A549 (cell line): ENCODE results near the gene S100B. TPM values are rescaled to one million over a fixed set of nuclear protein-coding genes. Genes with fewer than 3 reads are reported as not detected.

Experiments
- ATAC-seq, 2 experiments: fragments of 200-7000 bp in 1 of 2; fragments of >200 bp in 1 of 2; cut with Nextera tagmentation in 1 of 2; cut with Tn5 transposase in 1 of 2; 3 replicates each; pipeline versions ENCODE4 v1.8.0 to v1.9.1; 2018 to 2020; ENCODE audit warnings: mild to moderate bottlenecking in 1 of 2, moderate library complexity in 1 of 2
- CTCF ChIA-PET: fragments of 300-600 bp; sonication (Branson Sonifier 250); formaldehyde crosslinking; extraction: SDS; loops from one replicate; lab custom pipeline; 2021; ENCODE audit warnings: antibody characterized with exemption, inconsistent platforms; lab: Yijun Ruan, JAX
- POLR2A ChIA-PET: fragments of 350-600 bp; formaldehyde crosslinking; extraction: SDS; loops from one replicate; lab custom pipeline; 2021; ENCODE audit warnings: antibody characterized with exemption, inconsistent platforms; lab: Yijun Ruan, JAX
- DNase-seq, 2 experiments: peaks; one replicate each; pipeline versions ENCODE4 v3.0.0 to v3.0.0-alpha.2; 2011 to 2016; ENCODE audit warnings: low read depth in 1 of 2, low spot score in 1 of 2
- FAIRE-seq: peaks from 2 replicates; lab custom pipeline; 2011; peaks lifted over from hg19 to GRCh38; lab: Jason Lieb, UNC
- H3K27ac ChIP-seq, 2 experiments: fragments of >200 bp; sonication (Bioruptor Twin); formaldehyde crosslinking; 3 replicates each; pipeline ENCODE4 v1.5.1; 2016 to 2017
- H3K4me1 ChIP-seq: fragments of >200 bp; sonication (Bioruptor Twin); formaldehyde crosslinking; 3 replicates; pipeline ENCODE4 v1.6.1; 2016
- H3K4me2 ChIP-seq: fragments of >200 bp; sonication (Bioruptor Twin); formaldehyde crosslinking; 3 replicates; pipeline ENCODE4 v1.6.1; 2016
- H3K4me3 ChIP-seq: fragments of >200 bp; sonication (Bioruptor Twin); formaldehyde crosslinking; 3 replicates; pipeline ENCODE4 v1.5.1; 2016
- H3K9me3 ChIP-seq: fragments of >200 bp; sonication (Bioruptor Twin); formaldehyde crosslinking; 3 replicates; pipeline ENCODE4 v1.6.1; 2016
- CBX2 ChIP-seq: fragments of 200-600 bp; sonication (generic); IDR thresholded peaks from 2 replicates; pipeline ENCODE4 v1.6.1; 2016; ENCODE audit warnings: low read depth, mild to moderate bottlenecking, borderline replicate concordance
- CBX8 ChIP-seq: fragments of 200-600 bp; sonication (generic); IDR thresholded peaks from 2 replicates; pipeline ENCODE4 v1.6.1; 2016
- EHMT2 ChIP-seq: fragments of 200-600 bp; sonication (generic); IDR thresholded peaks from 2 replicates; pipeline ENCODE4 v1.6.1; 2016; ENCODE audit warnings: antibody characterized with exemption, low read depth, mild to moderate bottlenecking, moderate library complexity
- ESRRA ChIP-seq: fragments of 150-350 bp; IDR thresholded peaks from 2 replicates; pipeline ENCODE4 v1.6.1; 2014; ENCODE audit warnings: mild to moderate bottlenecking, low read length, borderline replicate concordance
- FOSB ChIP-seq: fragments of 250-450 bp; sonication (Bioruptor Pico); IDR thresholded peaks from 2 replicates; pipeline ENCODE4 v1.5.0; 2020; ENCODE audit warnings: mild to moderate bottlenecking, moderate library complexity
- FOSL2 ChIP-seq, 2 experiments: fragments of 450-650 bp in 1 of 2; fragments of >200 bp in 1 of 2; sonication (Bioruptor Twin) in 1 of 2; formaldehyde crosslinking; IDR thresholded peaks; 2 replicates each; pipeline versions ENCODE4 v1.5.0 to v1.6.1; 2016 to 2020; ENCODE audit warnings: mild to moderate bottlenecking in 1 of 2, moderate library complexity in 1 of 2
- HDAC2 ChIP-seq: fragments of 200-600 bp; sonication (generic); IDR thresholded peaks from 2 replicates; pipeline ENCODE4 v1.6.1; 2016
- HOXA7 ChIP-seq: fragments of 250-450 bp; sonication (Bioruptor Pico); IDR thresholded peaks from 2 replicates; pipeline ENCODE4 v1.5.0; 2020; ENCODE audit warnings: mild to moderate bottlenecking, moderate library complexity
- HOXB13 ChIP-seq: fragments of 250-450 bp; sonication (Bioruptor Pico); IDR thresholded peaks from 2 replicates; pipeline ENCODE4 v1.5.0; 2020; ENCODE audit warnings: low read depth, mild to moderate bottlenecking, moderate library complexity
- HOXB5 ChIP-seq: fragments of 250-450 bp; sonication (Bioruptor Pico); IDR thresholded peaks from 2 replicates; pipeline ENCODE4 v1.5.0; 2020; ENCODE audit warnings: mild to moderate bottlenecking, moderate library complexity
- KDM5A ChIP-seq: fragments of 200-600 bp; sonication (generic); IDR thresholded peaks from 2 replicates; pipeline ENCODE4 v1.6.1; 2016; ENCODE audit warnings: antibody characterized with exemption, mild to moderate bottlenecking
- MYC ChIP-seq: IDR thresholded peaks from 2 replicates; pipeline ENCODE4 v1.6.1; 2012; ENCODE audit warnings: mild to moderate bottlenecking, inconsistent platforms, low read length, improper control_type of control experiment, borderline replicate concordance
- NR3C1 ChIP-seq: fragments of >200 bp; sonication (Bioruptor Twin); formaldehyde crosslinking; IDR thresholded peaks from 3 replicates; pipeline ENCODE4 v1.6.1; 2017
- RAD21 ChIP-seq, 2 experiments: fragments of >200 bp in 1 of 2; sonication (Bioruptor Twin) in 1 of 2; formaldehyde crosslinking in 1 of 2; IDR thresholded peaks in 1 of 2; conservative IDR thresholded peaks in 1 of 2; 2 replicates in 1 of 2; 3 replicates in 1 of 2; pipeline ENCODE4 v1.6.1; 2012 to 2018; ENCODE audit warnings: inconsistent platforms in 1 of 2
- RCOR1 ChIP-seq: fragments of 150-350 bp; IDR thresholded peaks from 2 replicates; pipeline ENCODE4 v1.6.1; 2014; ENCODE audit warnings: antibody characterized with exemption, low read length, low read depth
- RFX5 ChIP-seq: fragments of 450-650 bp; IDR thresholded peaks from 2 replicates; pipeline ENCODE4 v1.7.1; 2014; ENCODE audit warnings: antibody characterized with exemption, mild to moderate bottlenecking, moderate library complexity
- SREBF2 ChIP-seq: fragments of 450-650 bp; IDR thresholded peaks from 2 replicates; pipeline ENCODE4 v1.6.1; 2014; ENCODE audit warnings: mild to moderate bottlenecking, moderate library complexity
- TFCP2L1 ChIP-seq: fragments of 250-450 bp; sonication (Bioruptor Pico); IDR thresholded peaks from 2 replicates; pipeline ENCODE4 v1.5.0; 2021; ENCODE audit warnings: mild to moderate bottlenecking
- TP53 ChIP-seq: fragments of 250-450 bp; sonication (Bioruptor Pico); IDR thresholded peaks from 2 replicates; pipeline ENCODE4 v1.5.0; 2021; ENCODE audit warnings: mild to moderate bottlenecking, moderate library complexity
- WGBS: methylation state at CpG from one replicate; pipeline ENCODE4 v1.1.6; 2017; ENCODE audit errors: missing lambda C conversion rate; 5-methylcytosine and 5-hydroxymethylcytosine counted together
- polyA plus RNA-seq, 4 experiments: library from polyadenylated mRNA; depleted of rRNA in 3 of 4; stranded (reverse); fragments of >200 nt; fragmentation: RNase III in 1 of 4; extraction: RNeasy Plus Mini Kit Qiagen cat#74134 plus additional on column Dnase treatment in 1 of 4; gene quantifications; 2 replicates in 3 of 4; 3 replicates in 1 of 4; pipeline ENCODE4 v1.2.3, GENCODE V29; 2011 to 2017
- TF ChIP-seq, protein P1 (sequence below): IDR thresholded peaks from 2 replicates; pipeline ENCODE4 v1.6.1; 2012
- TF ChIP-seq, protein P2 (sequence below): fragments of 250-450 bp; sonication (Bioruptor Pico); IDR thresholded peaks from 2 replicates; pipeline ENCODE4 v1.5.0; 2020; ENCODE audit warnings: low read depth, mild to moderate bottlenecking, moderate library complexity
- TF ChIP-seq, protein P3 (sequence below): fragments of >200 bp; sonication (Bioruptor Twin); formaldehyde crosslinking; IDR thresholded peaks from 2 replicates; pipeline ENCODE4 v1.6.1; 2016
- TF ChIP-seq, protein P4 (sequence below): fragments of 250-450 bp; sonication (Bioruptor Pico); IDR thresholded peaks from 2 replicates; pipeline ENCODE4 v1.5.0; 2021; ENCODE audit warnings: mild to moderate bottlenecking, moderate library complexity, borderline replicate concordance
- TF ChIP-seq, protein P5 (sequence below): IDR thresholded peaks from 2 replicates; pipeline ENCODE4 v1.6.1; 2012
- TF ChIP-seq, protein P6 (sequence below): fragments of >200 bp; sonication (Bioruptor Twin); formaldehyde crosslinking; IDR thresholded peaks from 3 replicates; pipeline ENCODE4 v1.6.1; 2016
- TF ChIP-seq, protein P7 (sequence below): fragments of 150-350 bp; IDR thresholded peaks from 2 replicates; pipeline ENCODE4 v1.6.1; 2014; ENCODE audit warnings: low read depth, mild to moderate bottlenecking, low read length

The S100B gene
- polyA plus RNA-seq, 2 of the 4 experiments (the other 2 are of a cell fraction): not detected

DNA sequence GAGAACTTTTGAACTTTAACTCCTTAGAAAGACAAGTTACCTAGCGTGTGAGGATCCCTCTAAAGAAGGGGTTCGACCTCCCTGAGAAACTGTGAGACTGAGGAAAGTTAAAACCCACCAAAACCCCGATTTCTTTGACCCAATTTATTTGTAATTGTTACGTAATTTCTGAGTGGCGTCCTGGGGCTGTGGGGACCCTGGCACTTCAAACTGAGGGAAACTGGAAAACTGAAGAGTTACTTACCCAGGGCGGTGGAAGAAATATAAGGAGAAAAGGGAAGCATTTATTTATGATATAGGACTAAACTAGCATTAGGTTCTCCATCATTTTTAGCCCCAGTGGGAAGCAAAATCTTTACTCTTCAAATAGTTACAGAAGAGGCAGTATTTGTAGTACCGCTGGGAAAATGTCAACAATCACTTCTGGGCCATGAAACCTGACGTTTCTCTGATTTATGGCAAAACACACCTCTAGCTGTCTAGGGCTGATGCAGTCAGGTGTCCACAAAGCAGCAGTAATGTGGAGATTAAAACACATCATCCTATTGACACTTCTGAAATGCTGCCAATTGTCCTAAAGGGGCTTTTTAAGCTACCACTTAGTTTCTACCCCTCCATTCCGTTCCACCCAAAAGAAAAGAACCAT lies 430 bp downstream of the S100B start (continued):
- TF ChIP-seq, protein P1, sequence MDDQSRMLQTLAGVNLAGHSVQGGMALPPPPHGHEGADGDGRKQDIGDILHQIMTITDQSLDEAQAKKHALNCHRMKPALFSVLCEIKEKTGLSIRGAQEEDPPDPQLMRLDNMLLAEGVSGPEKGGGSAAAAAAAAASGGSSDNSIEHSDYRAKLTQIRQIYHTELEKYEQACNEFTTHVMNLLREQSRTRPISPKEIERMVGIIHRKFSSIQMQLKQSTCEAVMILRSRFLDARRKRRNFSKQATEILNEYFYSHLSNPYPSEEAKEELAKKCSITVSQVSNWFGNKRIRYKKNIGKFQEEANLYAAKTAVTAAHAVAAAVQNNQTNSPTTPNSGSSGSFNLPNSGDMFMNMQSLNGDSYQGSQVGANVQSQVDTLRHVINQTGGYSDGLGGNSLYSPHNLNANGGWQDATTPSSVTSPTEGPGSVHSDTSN: no peak
- no peak for TF ChIP-seq MYC
- no peak for TF ChIP-seq RCOR1
- TF ChIP-seq NR3C1: no peak
- no peak for TF ChIP-seq KDM5A

DNA sequence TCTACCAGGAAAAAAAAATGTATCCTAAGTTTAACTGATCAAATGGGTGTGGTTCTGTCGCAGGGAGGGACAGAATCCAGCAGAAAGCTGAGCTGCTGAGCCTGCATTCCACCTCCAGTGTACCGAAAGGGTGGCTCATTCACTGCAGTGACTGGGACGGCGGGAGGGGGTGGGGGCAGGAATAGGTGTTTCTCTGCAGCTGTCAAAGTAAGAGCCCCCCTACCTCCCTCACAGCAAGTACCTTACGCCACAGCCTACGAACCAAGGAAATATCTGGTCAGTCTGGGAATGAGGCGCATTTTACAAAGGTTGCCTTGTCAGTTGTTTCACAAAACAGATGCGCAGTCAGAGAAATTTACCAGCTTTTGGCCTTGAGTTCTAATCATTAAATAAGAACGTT lies 1.7 kb downstream of the S100B start:
- ChIA-PET CTCF (interaction anchor here (0.5 kb wide), 1 partner anchor 1653 kb away, joined by 3 read pairs; no protein-coding TSS in a partner anchor), POLR2A (no interaction called here)
- no peak for DNase-seq

DNA sequence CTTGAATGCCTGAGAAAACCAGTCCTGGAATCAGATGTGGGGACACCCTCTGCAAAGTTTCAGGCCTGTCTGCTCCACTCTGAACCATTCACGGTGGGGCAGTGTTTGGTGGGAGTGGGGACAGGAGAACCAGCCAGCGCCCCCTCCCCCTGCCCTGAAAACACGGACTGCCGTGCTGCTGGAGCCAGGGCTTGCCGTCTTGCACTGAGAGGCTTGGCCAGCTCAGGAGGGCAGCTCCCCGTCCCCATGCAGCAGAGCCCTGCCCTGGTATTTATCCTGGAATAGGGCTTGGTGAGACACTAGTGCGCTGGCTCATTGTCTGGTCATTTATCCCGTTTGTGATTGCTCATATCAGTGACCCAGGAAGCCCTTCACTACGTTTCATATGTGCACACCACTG lies 3.9 kb downstream of the S100B start:
- CTCF ChIA-PET: no interaction called here
- no peak for FAIRE-seq
- no peak for TF ChIP-seq TFCP2L1 (CRISPR knock-in tag)
- TF ChIP-seq EHMT2: no peak
- TF ChIP-seq, protein P1: no peak
- TF ChIP-seq, protein P2, sequence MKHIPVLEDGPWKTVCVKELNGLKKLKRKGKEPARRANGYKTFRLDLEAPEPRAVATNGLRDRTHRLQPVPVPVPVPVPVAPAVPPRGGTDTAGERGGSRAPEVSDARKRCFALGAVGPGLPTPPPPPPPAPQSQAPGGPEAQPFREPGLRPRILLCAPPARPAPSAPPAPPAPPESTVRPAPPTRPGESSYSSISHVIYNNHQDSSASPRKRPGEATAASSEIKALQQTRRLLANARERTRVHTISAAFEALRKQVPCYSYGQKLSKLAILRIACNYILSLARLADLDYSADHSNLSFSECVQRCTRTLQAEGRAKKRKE (CRISPR knock-in tag): no peak
- TF ChIP-seq HDAC2: no peak
- no peak for TF ChIP-seq ESRRA
- TF ChIP-seq, protein P3, sequence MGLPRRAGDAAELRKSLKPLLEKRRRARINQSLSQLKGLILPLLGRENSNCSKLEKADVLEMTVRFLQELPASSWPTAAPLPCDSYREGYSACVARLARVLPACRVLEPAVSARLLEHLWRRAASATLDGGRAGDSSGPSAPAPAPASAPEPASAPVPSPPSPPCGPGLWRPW: no peak
- TF ChIP-seq HOXA7 (CRISPR knock-in tag): no peak
- no peak for TF ChIP-seq CBX2
- TF ChIP-seq RFX5: no peak
- no peak for TF ChIP-seq TP53

More for the DNA sequence above, 1.7 kb downstream of the S100B start:
- Histone ChIP-seq H3K4me2 (no peak overlapping the region), H3K4me1 (no peaks in the 10 kb centered on the region), H3K4me3 (no peak overlapping the region), H3K27ac (no peak overlapping the region), H3K9me3 (no peaks in the 10 kb centered on the region)
- no peak for ATAC-seq
- TF ChIP-seq KDM5A (no peak), CBX8 (no peak), HDAC2 (no peak), ESRRA (no peak), CBX2 (no peak), SREBF2 (no peak), MYC (no peak), HOXB5 (CRISPR knock-in tag) (no peak), FOSL2 (IDR thresholded peaks at IDR 0.05) (no peak), FOSL2 (CRISPR knock-in tag; IDR thresholded peaks at IDR 0.05) (no peak), RAD21 (conservative IDR thresholded peaks at IDR 0.05 in 1 of 2, IDR thresholded peaks at IDR 0.05 in 1 of 2) (no peak), FOSB (no peak), HOXB13 (CRISPR knock-in tag) (no peak)
- TF ChIP-seq, protein P4, sequence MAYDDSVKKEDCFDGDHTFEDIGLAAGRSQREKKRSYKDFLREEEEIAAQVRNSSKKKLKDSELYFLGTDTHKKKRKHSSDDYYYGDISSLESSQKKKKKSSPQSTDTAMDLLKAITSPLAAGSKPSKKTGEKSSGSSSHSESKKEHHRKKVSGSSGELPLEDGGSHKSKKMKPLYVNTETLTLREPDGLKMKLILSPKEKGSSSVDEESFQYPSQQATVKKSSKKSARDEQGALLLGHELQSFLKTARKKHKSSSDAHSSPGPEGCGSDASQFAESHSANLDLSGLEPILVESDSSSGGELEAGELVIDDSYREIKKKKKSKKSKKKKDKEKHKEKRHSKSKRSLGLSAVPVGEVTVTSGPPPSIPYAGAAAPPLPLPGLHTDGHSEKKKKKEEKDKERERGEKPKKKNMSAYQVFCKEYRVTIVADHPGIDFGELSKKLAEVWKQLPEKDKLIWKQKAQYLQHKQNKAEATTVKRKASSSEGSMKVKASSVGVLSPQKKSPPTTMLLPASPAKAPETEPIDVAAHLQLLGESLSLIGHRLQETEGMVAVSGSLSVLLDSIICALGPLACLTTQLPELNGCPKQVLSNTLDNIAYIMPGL (CRISPR knock-in tag): no peak
- TF ChIP-seq, protein P5, sequence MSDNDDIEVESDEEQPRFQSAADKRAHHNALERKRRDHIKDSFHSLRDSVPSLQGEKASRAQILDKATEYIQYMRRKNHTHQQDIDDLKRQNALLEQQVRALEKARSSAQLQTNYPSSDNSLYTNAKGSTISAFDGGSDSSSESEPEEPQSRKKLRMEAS: no peak
- TF ChIP-seq, protein P6, sequence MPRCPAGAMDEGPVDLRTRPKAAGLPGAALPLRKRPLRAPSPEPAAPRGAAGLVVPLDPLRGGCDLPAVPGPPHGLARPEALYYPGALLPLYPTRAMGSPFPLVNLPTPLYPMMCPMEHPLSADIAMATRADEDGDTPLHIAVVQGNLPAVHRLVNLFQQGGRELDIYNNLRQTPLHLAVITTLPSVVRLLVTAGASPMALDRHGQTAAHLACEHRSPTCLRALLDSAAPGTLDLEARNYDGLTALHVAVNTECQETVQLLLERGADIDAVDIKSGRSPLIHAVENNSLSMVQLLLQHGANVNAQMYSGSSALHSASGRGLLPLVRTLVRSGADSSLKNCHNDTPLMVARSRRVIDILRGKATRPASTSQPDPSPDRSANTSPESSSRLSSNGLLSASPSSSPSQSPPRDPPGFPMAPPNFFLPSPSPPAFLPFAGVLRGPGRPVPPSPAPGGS: no peak
- TF ChIP-seq, protein P7, sequence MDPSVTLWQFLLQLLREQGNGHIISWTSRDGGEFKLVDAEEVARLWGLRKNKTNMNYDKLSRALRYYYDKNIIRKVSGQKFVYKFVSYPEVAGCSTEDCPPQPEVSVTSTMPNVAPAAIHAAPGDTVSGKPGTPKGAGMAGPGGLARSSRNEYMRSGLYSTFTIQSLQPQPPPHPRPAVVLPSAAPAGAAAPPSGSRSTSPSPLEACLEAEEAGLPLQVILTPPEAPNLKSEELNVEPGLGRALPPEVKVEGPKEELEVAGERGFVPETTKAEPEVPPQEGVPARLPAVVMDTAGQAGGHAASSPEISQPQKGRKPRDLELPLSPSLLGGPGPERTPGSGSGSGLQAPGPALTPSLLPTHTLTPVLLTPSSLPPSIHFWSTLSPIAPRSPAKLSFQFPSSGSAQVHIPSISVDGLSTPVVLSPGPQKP: no peak
- TF ChIP-seq, protein P2 (CRISPR knock-in tag): no peak
- FAIRE-seq: no peak
- 68% methylated on average over 5 of the region's 9 CpGs for WGBS

More for the DNA sequence above, 3.9 kb downstream of the S100B start:
- POLR2A ChIA-PET: no interaction called here
- Histone ChIP-seq H3K4me2 (no peak overlapping the region), H3K27ac (no peak overlapping the region), H3K4me1 (no peaks in the 10 kb centered on the region), H3K4me3 (no peak overlapping the region), H3K9me3 (no peaks in the 10 kb centered on the region)
- ATAC-seq: no peak
- DNase-seq: no peak
- 40% methylated on average over 3 of the region's 9 CpGs for WGBS
